GM21423 (cell line): Measurements from ENCODE around the gene SLC25A44.
"Not testable (repeated sequence)": the region's sequence is repeated elsewhere in the genome, so short reads cannot be mapped to it uniquely, and the experiment has no call there.

Experiments
- ATAC-seq: cut with Tn5 transposase; IDR thresholded peaks from one replicate; pipeline ENCODE4 v1.9.1; 2021; ENCODE audit warnings: mild to moderate bottlenecking, moderate library complexity; ENCODE audit not compliant: unreplicated experiment

Gene SLC25A44

DNA sequence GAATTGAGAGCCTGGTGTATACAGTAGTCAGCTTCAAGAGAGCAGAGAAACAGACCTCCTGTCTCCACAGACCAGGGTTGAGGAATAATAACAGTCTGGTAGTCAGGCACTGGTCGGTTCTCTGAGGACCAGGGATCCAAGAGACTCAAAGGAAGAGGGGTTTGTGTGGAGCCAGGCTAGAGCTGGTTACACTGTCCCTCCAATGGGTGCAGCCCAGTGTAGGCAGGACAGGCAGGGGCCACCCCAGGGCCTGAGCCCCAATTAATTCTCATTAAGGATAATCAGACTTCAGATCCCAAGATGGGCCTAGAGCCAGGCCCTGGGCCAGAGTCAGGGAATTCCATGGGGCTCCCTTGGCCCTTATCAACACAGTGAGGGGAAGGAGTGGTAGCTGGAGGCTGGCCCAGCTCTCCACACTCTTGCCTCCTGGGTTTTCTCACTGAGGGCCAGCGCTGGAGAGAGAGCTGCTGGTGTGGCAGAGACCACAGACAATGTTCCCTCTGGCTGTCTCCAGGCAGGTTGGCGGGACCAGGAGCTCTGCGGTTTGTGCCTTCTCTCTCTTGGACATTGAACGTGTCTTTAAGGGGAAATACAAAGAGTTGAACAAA, 31.4 kb upstream of the SLC25A44 start:
- ATAC-seq, result no peak

DNA sequence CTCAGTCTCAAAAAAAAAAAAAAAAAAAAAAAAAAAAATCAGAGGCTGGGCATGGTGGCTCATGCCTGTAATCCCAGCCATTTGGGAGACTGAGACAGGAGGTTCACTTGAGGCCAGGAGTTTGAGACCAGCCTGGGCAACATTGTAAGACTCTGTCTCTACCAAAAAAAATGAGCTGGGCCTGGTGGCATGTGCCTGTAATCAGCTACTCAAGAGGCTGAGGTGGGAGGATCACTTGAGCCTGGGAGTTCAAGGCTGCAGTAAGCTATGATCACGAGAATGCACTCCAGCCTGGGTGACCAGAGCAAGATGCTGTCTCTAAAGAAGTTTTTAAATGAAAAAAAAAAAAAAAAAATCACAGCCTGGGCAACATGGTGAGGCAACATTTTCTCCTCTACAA, 30.2 kb upstream of the SLC25A44 start:
- ATAC-seq, result no peak

DNA sequence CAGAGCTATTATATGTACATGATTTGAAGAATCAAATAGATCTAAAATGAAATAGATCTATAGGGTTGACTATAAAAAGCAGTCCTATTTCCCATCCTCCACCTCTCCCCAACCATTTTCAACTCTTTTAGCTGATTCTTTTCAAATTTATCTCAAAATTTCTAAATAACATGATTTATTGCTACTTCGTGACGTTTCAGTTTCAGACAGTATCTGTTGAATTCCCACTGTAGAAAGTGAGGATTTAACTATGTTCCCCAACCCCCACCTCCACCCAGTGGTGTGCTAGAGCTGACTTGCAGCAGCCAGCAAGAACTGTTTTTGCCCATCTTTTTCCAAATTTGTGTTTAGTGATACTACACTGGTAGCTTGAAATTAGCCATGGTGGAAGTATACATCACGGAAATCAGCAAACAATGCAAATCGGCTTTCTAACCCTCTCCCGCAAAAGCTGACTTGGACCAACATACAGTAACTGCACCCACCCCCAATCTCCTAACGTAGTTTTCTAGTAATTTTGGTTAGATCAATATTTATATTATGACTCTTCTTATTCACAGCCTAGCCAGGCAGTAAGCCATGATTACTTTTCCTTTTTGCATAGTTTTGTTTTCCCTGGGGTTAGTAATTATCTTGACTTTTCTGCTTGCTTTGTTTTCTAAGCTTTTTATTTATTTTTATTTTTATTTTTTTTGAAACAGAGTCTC, 29.6 kb upstream of the SLC25A44 start:
- no peak for ATAC-seq

DNA sequence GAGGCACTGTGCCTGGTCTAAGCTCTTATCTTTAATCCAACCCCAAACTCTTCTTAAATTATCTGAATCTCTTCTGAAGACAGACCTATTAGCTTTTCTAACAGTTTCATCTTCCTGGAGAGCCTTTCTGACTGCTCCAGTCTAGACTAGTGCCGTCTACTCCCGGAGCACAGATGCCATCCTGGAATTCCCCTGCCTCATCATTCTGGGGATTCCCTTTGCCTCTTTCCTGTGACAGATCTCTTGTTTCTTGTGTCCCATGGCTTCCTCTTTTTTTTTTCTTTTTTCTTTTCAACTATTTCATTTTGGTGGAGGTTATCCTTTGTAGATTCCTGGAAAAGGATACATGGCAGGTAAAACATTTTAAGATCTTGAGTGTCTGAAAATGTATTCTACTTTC, 28.8 kb upstream of the SLC25A44 start:
- no peak for ATAC-seq

DNA sequence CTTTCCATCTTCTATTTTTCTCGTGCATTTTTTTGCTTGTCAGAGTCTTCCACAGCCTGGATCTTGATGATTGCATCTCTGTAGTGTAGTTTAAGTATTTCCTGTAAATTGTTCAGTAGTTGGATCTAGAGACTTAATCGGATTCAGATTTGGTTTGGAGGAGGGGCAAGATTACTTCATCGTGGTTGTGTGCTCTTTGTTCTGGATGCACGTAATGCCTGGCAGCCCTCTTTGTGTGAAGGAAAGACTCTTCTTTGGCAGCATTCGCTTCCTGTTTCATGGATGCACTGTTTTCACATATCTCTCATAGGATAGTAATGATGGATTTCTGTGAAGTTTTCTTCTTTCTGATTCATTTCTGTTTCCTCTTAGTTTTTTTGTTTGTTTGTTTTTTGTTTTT, 26.4 kb upstream of the SLC25A44 start:
- no peak for ATAC-seq

DNA sequence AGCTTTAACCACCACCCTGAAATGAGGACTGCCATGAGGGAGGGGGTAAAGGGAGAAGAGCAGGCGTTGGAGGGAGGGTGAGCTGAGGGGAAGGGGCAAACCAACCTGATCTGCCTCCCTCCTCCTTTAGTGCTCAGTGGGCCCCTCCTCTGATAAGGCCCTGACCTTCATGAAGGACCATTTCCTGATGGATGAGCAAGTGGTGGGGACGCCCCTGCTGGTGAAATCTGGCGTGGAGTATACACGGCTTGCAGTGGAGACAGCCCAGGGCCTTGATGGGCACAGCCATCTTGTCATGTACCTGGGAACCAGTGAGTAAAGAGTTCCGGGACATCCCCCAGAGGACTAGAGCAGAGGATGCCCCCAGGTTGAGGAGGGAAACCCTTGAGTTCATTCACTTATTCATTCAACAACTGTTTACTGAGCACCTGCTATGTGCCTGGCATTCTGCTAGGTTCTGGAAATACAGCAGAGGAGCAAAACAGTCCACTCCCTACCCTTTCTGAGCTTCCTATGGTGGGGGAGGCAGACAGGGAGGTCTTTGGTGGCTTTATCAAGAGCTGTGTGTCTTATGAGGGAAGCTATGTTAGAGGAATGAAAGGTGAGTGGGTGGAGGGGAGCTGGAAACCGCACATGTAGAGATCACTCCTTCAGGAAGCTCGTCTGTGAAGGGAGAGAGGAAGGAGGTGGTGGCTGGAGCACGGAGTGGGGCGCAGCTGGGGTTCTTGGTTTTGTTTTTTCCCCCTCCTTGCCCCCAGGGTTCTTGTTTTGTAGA, 21.0 kb upstream of the SLC25A44 start:
- ATAC-seq, result no peak

DNA sequence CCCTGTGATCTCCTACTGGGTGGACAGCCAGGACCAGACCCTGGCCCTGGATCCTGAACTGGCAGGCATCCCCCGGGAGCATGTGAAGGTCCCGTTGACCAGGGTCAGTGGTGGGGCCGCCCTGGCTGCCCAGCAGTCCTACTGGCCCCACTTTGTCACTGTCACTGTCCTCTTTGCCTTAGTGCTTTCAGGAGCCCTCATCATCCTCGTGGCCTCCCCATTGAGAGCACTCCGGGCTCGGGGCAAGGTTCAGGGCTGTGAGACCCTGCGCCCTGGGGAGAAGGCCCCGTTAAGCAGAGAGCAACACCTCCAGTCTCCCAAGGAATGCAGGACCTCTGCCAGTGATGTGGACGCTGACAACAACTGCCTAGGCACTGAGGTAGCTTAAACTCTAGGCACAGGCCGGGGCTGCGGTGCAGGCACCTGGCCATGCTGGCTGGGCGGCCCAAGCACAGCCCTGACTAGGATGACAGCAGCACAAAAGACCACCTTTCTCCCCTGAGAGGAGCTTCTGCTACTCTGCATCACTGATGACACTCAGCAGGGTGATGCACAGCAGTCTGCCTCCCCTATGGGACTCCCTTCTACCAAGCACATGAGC, 17.2 kb upstream of the SLC25A44 start:
- no peak for ATAC-seq

DNA sequence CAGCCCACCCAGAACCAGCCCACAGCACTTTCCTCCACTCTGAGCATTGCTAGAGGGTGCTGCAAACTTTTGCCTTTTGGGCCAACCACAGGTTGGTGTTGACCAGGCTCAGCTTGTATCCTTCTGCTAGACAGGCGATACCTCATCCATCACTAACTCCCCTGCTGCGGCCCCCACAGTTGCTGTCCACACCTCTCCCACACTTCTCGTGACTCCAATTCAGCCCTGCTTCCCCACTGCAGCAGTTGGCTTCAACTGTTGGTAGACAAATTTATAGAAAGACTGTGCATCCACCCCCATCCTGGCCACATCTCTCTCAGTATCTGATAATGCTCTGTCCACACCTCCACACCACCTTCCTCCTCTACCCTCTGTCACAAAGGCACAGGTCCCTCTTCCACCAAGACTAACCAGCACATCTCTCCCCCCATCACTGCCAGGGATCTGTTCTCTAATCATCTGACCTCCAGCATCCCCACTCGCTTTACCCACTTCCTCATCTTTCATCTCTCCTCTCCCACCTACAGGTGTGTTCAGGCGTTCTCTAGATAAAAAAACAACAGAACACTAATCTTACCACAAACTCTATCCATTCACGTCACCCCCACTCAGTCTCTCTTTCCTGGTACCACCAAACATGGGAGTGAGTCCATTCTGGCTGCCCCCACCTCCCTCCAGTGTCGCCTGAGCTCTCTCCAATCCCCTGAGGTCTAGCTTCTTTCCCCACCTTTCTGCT, 15.8 kb upstream of the SLC25A44 start:
- no peak for ATAC-seq

DNA sequence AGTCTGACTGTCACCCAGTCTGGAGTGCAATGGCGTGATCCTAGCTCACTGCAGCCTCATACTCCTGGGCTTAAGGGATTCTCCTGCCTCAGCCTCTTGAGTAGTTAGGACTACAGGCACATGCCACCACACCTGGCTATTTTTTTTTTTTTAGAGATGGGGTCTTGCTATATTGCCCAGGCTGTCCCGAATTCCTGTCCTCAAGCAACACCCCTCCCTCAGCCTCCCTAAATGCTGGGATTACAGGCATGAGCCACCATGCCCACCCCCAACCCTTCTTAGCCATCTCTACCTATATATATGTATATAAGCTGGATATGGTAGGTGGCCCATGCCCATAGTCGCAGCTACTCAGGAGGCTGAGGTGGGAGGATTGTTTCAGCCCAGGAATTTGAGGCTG, 13.4 kb upstream of the SLC25A44 start:
- no peak for ATAC-seq

DNA sequence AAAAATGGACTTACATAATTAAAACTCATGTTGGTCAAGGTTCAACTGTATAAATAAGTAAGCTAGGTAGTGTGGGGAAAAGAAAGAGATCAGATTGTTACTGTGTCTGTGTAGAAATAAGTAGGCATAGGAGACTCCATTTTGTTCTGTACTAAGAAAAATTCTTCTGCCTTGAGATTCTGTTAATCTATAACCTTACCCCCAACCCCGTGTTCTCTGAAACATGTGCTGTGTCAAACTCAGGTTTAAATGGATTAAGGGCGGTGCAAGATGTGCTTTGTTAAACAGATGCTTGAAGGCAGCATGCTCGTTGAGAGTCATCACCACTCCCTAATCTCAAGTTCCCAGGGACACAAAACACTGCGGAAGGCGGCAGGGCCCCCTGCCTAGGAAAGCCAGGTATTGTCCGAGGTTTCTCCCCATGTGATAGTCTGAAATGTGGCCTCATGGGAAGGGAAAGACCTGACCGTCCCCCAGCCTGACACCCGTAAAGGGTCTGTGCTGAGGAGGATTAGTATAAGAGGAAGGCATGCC, 12.4 kb upstream of the SLC25A44 start:
- ATAC-seq, result not testable (repeated sequence)

DNA sequence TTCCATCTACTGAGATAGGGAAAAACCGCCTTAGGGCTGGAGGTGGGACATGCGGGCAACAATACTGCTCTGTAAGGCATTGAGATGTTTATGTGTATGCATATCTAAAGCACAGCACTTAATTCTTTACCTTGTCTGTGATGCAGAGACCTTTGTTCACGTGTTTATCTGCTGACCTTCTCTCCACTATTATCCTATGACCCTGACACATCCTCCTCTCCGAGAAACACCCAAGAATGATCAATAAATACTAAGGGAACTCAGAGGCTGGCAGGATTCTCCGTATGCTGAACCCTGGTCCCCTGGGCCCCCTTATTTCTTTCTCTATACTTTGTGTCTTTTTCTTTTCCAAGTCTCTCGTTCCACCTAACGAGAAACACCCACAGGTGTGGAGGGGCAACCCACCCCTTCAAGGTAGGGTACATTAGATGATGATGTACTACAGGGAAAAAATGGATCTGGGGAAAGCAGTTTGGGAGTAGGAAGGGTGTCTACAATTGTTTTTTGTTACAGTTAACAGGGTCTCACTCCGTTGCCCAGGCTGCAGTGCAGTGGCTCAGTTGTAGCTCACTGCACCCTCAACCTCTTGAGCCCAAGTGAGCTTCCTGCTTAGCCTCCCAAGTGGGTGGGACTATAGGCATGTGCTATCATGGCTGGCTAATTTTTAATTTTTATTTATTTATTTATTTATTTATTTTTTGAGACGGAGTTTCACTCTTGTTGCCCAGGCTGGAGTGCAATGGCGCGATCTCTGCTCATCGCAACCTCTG, 11.7 kb upstream of the SLC25A44 start:
- not testable (repeated sequence) for ATAC-seq

DNA sequence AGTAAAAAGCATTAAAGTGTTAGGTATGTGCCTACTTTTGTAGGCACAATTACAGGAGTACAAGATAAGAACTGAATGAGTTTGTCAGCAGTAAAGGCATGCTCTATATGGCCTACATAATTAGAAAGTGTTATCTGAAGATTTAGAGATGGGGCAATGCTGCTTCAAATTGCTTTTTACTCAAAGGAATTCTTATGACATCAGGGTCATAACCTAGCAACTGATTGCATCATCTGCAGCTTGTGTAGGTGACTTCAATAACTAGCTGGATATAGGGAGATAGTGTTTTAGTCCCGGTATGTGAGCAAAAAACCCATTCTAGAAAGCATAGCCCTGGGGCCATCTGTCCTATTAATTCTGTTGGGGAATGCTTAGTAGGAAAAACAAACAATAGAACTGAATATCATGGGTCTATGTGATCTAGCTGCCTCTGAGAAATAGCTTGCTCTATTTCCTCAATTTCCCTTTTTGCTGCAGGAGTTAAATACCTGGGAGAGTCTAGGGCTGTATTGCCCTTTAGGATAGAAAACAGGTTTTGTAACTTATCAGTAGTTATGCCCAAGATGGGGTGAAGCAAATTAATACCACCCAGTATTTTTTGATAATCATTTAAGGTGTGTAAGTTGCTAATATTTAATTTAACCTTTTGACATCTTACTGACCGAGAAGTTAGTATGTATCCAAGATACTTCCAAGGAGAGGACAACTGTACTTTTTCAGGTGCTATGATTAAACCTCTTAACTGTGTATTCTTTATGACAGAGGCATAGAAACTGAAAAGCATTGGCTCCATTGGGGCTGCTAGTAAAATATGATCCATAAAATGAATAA, 7.3 kb upstream of the SLC25A44 start:
- not testable (repeated sequence) for ATAC-seq

DNA sequence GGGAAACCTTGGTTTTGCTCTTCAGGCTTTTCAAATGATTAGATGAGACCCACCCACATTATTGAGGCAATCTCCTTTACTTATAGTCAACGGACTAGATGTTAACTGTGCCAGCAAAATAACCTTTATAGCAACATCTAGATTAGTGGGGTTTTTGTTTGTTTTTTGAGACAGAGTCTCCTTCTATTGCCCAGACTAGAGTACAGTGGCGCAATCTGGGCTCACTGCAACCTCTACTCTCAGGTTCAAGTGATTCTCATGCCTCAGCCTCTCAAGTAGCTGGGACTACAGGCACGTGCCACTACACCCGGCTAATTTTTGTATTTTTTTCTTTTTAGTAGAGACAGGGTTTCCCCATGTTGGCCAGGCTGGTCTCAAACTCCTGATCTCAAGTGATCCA, 3.6 kb upstream of the SLC25A44 start:
- ATAC-seq, result not testable (repeated sequence)

DNA sequence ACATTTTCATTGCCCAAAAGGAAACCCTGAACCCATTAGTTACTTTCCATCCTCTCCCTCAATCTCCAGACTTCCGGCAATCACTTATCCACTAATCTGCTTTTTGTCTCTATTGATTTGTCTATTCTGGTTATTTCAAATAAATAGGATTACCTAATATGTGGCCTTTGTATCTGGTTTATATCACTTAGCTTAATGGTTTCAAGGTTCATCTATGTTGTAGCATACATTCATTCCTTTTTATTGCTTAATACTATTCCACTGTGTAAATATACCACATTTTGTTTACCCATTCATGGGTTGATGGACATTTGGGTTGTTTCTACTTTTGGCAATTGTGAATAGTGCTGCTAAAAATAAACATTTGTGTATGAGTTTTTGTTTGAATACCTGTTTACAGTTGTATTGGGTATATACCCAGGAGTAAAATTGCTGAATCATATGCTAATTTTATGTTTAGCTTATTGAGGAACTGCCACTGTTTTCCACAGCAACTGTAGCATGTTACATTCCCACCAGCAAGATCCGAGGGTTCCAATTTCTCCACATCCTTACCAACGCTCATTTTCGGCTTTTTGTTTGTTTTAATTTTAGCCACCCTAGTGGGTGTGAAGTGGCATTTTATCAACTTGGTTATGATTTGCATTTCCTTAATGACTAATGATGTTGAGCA, 2.5 kb upstream of the SLC25A44 start:
- ATAC-seq, result no peak

DNA sequence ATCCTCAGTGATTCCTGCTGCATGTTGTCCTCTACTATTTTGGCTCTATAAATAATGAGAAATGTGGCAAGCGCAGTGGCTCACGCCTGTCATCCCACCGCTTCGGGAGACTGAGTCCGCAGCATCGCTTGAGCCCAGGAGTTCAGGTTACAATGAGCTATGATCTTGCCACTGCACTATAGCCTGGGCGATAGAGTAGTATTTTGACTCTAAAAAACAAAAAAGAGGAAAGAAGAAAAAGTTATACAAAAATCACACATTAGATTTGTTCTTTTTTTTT, 756 bp upstream of the SLC25A44 start:
- no peak for ATAC-seq

DNA sequence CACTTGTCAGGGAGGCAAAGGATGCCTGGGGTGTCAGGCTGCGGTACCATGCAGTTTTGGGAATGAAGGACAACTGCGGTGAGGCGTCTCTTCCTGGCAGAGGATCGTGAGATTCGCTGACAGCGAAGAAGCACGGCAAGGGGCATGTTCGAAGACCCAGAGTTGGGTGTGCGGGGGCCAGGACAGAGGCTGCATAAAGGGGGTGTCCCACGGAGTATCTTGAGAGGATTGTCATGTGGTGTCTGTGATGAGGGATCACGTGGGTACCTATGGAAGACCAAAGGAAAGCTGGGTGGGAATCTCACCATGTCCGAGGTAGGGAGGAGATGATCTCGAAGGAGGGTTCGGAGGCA, 372 bp downstream of the SLC25A44 start:
- ATAC-seq, result no peak

DNA sequence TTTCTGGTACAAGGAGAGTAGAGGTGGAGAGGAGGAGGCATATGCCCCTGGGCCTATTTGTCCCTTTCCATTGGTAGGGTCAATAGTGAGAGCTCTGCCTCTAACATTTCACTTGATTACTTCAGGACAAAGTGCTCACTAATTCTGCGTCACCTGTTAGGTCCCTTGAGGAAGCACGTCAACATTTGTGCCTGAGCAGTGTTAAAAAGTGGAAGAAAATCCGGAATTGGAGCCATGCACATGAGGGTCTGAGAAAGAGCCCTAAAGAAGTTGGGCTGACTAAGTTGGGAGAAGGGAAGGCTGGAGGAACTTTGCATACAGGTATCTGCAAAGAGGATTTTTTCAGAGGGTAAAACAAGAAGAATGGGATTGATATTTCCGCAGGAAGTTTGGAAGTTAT, 1.9 kb downstream of the SLC25A44 start:
- ATAC-seq, result no peak

DNA sequence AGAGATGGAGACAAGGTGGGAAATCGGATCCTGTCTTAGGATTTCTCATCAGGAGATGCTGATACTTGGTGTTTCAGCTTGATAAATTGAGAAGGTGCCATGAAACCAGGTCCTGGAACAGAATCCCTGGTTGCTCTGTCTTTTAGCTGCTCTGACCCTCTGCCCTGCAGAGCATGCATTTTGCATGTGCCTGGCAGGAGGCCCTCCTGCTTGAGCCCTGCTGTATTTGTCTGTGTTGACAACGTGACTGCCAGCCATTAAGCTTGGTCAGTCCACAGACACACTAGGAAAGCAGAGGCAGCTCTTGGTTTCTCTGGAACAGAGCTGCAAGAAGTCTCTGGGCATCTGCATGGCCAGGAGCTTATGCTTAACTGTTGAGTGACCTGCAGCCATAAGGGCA, 2.5 kb downstream of the SLC25A44 start:
- no peak for ATAC-seq

DNA sequence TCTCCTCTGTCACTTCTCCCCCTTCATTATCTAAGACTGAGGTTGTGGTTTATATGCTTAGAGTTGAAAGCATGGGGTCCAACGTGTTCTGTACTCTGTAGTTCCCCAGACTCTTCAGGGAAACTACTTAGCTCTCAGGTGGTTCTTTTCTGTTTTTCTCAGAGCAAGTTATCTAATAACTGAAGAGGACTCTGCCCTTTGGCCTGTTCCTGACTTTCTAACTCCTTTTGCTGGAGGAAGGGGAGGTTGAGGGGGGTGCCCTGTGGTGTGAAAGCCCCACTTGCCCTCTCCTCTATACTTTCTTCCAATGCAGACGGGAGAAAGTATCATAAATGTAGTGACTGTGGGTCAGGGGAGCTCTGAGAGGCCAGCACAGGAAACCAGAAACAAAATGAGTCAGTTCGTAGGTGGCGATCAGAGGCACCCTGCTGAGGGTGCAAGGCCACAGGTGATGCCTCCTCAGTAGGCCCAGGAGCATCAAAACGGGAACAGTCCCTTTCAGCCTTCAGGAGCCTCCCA, 5.0 kb downstream of the SLC25A44 start:
- no peak for ATAC-seq
